Psoas muscle (tissue), 8 donors: ENCODE results near the gene CYBA. TPM values are rescaled to one million over a fixed set of nuclear protein-coding genes. Genes with fewer than 3 reads are reported as not detected.

Experiments used
- ATAC-seq, 4 donors: fragments of 200-7000 bp; cut with Tn5 transposase; one replicate each; pipeline ENCODE4 v1.9.1; 2020; ENCODE audit warnings: moderate library complexity in 3 of 4, mild to moderate bottlenecking in 2 of 4
- DNase-seq, 2 donors: peaks; one replicate each; pipeline ENCODE4 v3.0.0-alpha.2; 2020
- H3K27ac ChIP-seq: fragments of 200-600 bp; one replicate; pipeline ENCODE4 v1.8.0; 2022
- H3K27me3 ChIP-seq, 3 donors: fragments of 200-600 bp in 1 of 3; one replicate each; pipeline versions ENCODE4 v1.6.1 to v1.8.0; 2013 to 2022; ENCODE audit warnings: low read length in 2 of 3, mild to moderate bottlenecking in 2 of 3, moderate library complexity in 1 of 3; ENCODE audit not compliant: insufficient read depth in 3 of 3
- H3K36me3 ChIP-seq, 2 donors: fragments of 200-600 bp in 1 of 2; one replicate each; pipeline versions ENCODE4 v1.6.1 to v1.8.0; 2013 to 2022; ENCODE audit warnings: low read depth in 1 of 2, mild to moderate bottlenecking in 1 of 2, moderate library complexity in 1 of 2; ENCODE audit not compliant: insufficient read depth in 1 of 2
- H3K4me1 ChIP-seq: fragments of 200-600 bp; one replicate; pipeline ENCODE4 v1.8.0; 2022
- H3K4me3 ChIP-seq: fragments of 200-600 bp; one replicate; pipeline ENCODE4 v1.8.0; 2022; ENCODE audit warnings: mild to moderate bottlenecking
- H3K9me3 ChIP-seq: fragments of 200-600 bp; one replicate; pipeline ENCODE4 v1.8.0; 2022
- CTCF ChIP-seq: fragments of 200-600 bp; IDR thresholded peaks from one replicate; pipeline ENCODE4 v1.8.0; 2022; ENCODE audit warnings: antibody characterized with exemption
- WGBS, 3 donors: extraction: QIAGEN DNeasy Blood & Tissue Kit; methylation state at CpG; one replicate each; pipeline versions ENCODE4 v1.1.6 to v1.1.7; 2013; 5-methylcytosine and 5-hydroxymethylcytosine counted together
- intact Hi-C, 2 donors: fragments of 100-400 bp; cut with DNase I; formaldehyde crosslinking; loops; one replicate each; pipeline versions ENCODE4 v1.11.0 to v1.14.2; 2022
- polyA plus RNA-seq, 3 donors: library from polyadenylated mRNA; stranded (reverse); fragments of 200-250 nt; gene quantifications; one replicate each; pipeline ENCODE4 v1.2.3, GENCODE V29; 2013
- total RNA-seq, 4 donors: library from RNA; stranded (reverse); fragmentation: NEBNext Ultra II Directional in 2 of 4; extraction: Animal tissue kit (Norgen Biotek cat#: 25700) in 2 of 4; gene quantifications; one replicate each; pipeline versions ENCODE4 v1.2.1 to v1.2.4, GENCODE V29; 2021 to 2023
- donor health status: healthy with polysubstance abuse.
- donor health status: DM: no; HTN: no; CAD: no; lungs with moderate emphysema.
- donor health status: Bipolar disorder and iron deficiency.
- donor health status: healthy.
- donor health status: DM: yes; HTN: yes; CAD: no.
- donor health status: DM: no; HTN: no; CAD: no.
- donor health status: DM: no; HTN: no; CAD: no.
- donor health status: DM: yes; HTN: yes; CAD: no.

Gene CYBA
- total and polyA plus RNA-seq, 7 donors, result 9.1 to 28.0 (median 19.4) TPM

GRCh38 chr16:88686062-88686438 lies 35.2 kb upstream of the CYBA start:
- DNase-seq (no peak), ATAC-seq (peak; percentile 23 to 50 (median 28))
- H3K27me3 ChIP-seq, result no peaks in the 10 kb centered on the region
- intact Hi-C loops, result no loop called here
- TF ChIP-seq CTCF, result no peak
- no peaks in the 10 kb centered on the region for H3K36me3 ChIP-seq
- peak overlapping the region; percentile 86 for H3K4me3 ChIP-seq
- H3K27ac ChIP-seq, result peak overlapping the region; percentile 79
- no peaks in the 10 kb centered on the region for H3K9me3 ChIP-seq
- WGBS, 3 donors, result 0 to 1% (median 0%) methylated on average over 14 to 25 of the region's 25 CpGs
- H3K4me1 ChIP-seq, result peaks cover 42% of the 10 kb centered on the region

GRCh38 chr16:88685156-88686061 lies 34.6 kb upstream of the CYBA start:
- peak in 1 of 2 donors; percentile 74 for DNase-seq
- intact Hi-C loops, result no loop called here
- Histone ChIP-seq H3K27ac (peak overlapping the region; percentile 79), H3K4me3 (peak overlapping the region; percentile 86), H3K4me1 (peaks cover 42% of the 10 kb centered on the region), H3K36me3 (no peaks in the 10 kb centered on the region), H3K9me3 (no peaks in the 10 kb centered on the region), H3K27me3 (no peaks in the 10 kb centered on the region)
- WGBS, 3 donors, result 4 to 6% (median 6%) methylated on average over 25 to 33 of the region's 33 CpGs
- peak in 3 of 4 donors; percentile 10 to 50 (median 23) for ATAC-seq
- TF ChIP-seq CTCF, result peak; percentile 38

GRCh38 chr16:88684569-88685155 lies 33.8 kb upstream of the CYBA start:
- ATAC-seq (no peak), DNase-seq (peak in 1 of 2 donors; percentile 44)
- Histone ChIP-seq H3K36me3 (no peaks in the 10 kb centered on the region), H3K4me3 (peak overlapping the region; percentile 86), H3K27ac (peak overlapping the region; percentile 79), H3K27me3 (no peaks in the 10 kb centered on the region), H3K4me1 (peaks cover 42% of the 10 kb centered on the region), H3K9me3 (no peaks in the 10 kb centered on the region)
- intact Hi-C loops, result no loop called here
- TF ChIP-seq CTCF, result no peak
- WGBS, 3 donors, result 42 to 64% (median 50%) methylated on average over 15 of the region's 15 CpGs

- H3K27ac ChIP-seq, result peak overlapping the region; percentile 27
These were observed 31.0 kb upstream of the CYBA start for GRCh38 chr16:88681709-88682451.

More at GRCh38 chr16:88681709-88682451, 31.0 kb upstream of the CYBA start:
- intact Hi-C loops, result no loop called here
- ATAC-seq (no peak), DNase-seq (peak in 1 of 2 donors; percentile 65)
- no peaks in the 10 kb centered on the region for H3K9me3 ChIP-seq
- 43 to 58% (median 48%) methylated on average over 20 to 21 of the region's 21 CpGs for WGBS, 3 donors
- peaks cover 0 to 4% (median 0%) of the 10 kb centered on the region in 3 donors for H3K27me3 ChIP-seq
- TF ChIP-seq CTCF, result no peak
- H3K4me1 ChIP-seq, result peaks cover 35% of the 10 kb centered on the region
- no peak overlapping the region for H3K4me3 ChIP-seq
- no peaks in the 10 kb centered on the region for H3K36me3 ChIP-seq
